Measurements from ENCODE around the gene SUPT5H. TPM values are rescaled to one million over a fixed set of nuclear protein-coding genes. Genes with fewer than 3 reads are reported as not detected.

The SUPT5H gene
- total and polyA plus RNA-seq, 10 of the 15 experiments (the other 5 are each of a cell fraction or from before 2014, with no cell fraction given), result 27.2 to 194 (median 83.6) TPM

DNA sequence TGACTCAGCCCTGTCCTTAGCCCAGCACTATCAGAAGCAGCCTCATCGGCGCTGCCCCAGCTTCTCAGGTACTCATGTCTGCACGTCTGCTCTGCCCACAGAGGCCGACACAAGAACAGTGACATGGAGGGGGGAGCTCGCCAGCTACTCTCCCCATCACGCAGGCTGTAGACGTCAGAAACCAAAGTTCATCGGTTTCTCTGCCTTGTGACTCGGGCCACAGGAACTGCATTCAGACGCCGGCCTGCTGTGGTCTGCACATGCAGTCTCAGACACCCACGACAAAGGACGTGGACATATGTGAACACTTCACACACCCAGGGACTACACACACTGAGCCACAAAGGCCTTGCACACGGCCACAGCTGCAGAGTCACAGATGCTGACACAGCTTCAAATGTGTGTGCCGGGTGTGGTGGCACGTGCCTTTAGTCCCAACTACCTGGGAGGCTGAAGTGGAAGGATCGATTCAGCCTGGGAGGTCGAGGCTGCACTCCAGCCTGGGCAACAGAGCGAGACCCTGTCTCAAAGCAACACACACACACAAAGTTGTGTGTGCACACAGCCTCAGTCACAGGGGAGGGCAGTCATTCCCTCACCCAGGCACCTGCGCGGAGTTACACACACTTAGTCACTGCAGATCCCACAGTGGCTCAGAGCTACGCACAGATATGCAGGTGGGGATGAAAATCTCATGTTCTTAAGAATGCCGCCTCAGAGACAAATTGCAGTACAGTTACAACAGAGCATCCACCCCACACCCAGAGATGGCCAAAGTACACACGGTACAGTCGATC, 43.6 kb upstream of the SUPT5H start (continued):
- TF ChIP-seq, protein P1, sequence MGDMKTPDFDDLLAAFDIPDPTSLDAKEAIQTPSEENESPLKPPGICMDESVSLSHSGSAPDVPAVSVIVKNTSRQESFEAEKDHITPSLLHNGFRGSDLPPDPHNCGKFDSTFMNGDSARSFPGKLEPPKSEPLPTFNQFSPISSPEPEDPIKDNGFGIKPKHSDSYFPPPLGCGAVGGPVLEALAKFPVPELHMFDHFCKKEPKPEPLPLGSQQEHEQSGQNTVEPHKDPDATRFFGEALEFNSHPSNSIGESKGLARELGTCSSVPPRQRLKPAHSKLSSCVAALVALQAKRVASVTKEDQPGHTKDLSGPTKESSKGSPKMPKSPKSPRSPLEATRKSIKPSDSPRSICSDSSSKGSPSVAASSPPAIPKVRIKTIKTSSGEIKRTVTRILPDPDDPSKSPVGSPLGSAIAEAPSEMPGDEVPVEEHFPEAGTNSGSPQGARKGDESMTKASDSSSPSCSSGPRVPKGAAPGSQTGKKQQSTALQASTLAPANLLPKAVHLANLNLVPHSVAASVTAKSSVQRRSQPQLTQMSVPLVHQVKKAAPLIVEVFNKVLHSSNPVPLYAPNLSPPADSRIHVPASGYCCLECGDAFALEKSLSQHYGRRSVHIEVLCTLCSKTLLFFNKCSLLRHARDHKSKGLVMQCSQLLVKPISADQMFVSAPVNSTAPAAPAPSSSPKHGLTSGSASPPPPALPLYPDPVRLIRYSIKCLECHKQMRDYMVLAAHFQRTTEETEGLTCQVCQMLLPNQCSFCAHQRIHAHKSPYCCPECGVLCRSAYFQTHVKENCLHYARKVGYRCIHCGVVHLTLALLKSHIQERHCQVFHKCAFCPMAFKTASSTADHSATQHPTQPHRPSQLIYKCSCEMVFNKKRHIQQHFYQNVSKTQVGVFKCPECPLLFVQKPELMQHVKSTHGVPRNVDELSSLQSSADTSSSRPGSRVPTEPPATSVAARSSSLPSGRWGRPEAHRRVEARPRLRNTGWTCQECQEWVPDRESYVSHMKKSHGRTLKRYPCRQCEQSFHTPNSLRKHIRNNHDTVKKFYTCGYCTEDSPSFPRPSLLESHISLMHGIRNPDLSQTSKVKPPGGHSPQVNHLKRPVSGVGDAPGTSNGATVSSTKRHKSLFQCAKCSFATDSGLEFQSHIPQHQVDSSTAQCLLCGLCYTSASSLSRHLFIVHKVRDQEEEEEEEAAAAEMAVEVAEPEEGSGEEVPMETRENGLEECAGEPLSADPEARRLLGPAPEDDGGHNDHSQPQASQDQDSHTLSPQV (IDR thresholded peaks at IDR 0.05), result peak; percentile 69; the same call in 1 of the 2 replicates
- TF ChIP-seq, protein P2, sequence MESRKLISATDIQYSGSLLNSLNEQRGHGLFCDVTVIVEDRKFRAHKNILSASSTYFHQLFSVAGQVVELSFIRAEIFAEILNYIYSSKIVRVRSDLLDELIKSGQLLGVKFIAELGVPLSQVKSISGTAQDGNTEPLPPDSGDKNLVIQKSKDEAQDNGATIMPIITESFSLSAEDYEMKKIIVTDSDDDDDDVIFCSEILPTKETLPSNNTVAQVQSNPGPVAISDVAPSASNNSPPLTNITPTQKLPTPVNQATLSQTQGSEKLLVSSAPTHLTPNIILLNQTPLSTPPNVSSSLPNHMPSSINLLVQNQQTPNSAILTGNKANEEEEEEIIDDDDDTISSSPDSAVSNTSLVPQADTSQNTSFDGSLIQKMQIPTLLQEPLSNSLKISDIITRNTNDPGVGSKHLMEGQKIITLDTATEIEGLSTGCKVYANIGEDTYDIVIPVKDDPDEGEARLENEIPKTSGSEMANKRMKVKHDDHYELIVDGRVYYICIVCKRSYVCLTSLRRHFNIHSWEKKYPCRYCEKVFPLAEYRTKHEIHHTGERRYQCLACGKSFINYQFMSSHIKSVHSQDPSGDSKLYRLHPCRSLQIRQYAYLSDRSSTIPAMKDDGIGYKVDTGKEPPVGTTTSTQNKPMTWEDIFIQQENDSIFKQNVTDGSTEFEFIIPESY (IDR thresholded peaks at IDR 0.05), result no peak
- TF ChIP-seq MYC (IDR thresholded peaks at IDR 0.05; ENCODE audit: insufficient read depth, insufficient read length, insufficient replicate concordance, low read length, severe bottlenecking), result no peak
- TF ChIP-seq, protein P3, sequence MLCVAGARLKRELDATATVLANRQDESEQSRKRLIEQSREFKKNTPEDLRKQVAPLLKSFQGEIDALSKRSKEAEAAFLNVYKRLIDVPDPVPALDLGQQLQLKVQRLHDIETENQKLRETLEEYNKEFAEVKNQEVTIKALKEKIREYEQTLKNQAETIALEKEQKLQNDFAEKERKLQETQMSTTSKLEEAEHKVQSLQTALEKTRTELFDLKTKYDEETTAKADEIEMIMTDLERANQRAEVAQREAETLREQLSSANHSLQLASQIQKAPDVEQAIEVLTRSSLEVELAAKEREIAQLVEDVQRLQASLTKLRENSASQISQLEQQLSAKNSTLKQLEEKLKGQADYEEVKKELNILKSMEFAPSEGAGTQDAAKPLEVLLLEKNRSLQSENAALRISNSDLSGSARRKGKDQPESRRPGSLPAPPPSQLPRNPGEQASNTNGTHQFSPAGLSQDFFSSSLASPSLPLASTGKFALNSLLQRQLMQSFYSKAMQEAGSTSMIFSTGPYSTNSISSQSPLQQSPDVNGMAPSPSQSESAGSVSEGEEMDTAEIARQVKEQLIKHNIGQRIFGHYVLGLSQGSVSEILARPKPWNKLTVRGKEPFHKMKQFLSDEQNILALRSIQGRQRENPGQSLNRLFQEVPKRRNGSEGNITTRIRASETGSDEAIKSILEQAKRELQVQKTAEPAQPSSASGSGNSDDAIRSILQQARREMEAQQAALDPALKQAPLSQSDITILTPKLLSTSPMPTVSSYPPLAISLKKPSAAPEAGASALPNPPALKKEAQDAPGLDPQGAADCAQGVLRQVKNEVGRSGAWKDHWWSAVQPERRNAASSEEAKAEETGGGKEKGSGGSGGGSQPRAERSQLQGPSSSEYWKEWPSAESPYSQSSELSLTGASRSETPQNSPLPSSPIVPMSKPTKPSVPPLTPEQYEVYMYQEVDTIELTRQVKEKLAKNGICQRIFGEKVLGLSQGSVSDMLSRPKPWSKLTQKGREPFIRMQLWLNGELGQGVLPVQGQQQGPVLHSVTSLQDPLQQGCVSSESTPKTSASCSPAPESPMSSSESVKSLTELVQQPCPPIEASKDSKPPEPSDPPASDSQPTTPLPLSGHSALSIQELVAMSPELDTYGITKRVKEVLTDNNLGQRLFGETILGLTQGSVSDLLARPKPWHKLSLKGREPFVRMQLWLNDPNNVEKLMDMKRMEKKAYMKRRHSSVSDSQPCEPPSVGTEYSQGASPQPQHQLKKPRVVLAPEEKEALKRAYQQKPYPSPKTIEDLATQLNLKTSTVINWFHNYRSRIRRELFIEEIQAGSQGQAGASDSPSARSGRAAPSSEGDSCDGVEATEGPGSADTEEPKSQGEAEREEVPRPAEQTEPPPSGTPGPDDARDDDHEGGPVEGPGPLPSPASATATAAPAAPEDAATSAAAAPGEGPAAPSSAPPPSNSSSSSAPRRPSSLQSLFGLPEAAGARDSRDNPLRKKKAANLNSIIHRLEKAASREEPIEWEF (IDR thresholded peaks at IDR 0.05; ENCODE audit: insufficient replicate concordance, low read depth, low read length), result no peak
- TF ChIP-seq TCF12 (IDR thresholded peaks at IDR 0.05; ENCODE audit: low read depth, low read length), result no peak; the same call in 1 of the 2 replicates
- TF ChIP-seq, protein P4, sequence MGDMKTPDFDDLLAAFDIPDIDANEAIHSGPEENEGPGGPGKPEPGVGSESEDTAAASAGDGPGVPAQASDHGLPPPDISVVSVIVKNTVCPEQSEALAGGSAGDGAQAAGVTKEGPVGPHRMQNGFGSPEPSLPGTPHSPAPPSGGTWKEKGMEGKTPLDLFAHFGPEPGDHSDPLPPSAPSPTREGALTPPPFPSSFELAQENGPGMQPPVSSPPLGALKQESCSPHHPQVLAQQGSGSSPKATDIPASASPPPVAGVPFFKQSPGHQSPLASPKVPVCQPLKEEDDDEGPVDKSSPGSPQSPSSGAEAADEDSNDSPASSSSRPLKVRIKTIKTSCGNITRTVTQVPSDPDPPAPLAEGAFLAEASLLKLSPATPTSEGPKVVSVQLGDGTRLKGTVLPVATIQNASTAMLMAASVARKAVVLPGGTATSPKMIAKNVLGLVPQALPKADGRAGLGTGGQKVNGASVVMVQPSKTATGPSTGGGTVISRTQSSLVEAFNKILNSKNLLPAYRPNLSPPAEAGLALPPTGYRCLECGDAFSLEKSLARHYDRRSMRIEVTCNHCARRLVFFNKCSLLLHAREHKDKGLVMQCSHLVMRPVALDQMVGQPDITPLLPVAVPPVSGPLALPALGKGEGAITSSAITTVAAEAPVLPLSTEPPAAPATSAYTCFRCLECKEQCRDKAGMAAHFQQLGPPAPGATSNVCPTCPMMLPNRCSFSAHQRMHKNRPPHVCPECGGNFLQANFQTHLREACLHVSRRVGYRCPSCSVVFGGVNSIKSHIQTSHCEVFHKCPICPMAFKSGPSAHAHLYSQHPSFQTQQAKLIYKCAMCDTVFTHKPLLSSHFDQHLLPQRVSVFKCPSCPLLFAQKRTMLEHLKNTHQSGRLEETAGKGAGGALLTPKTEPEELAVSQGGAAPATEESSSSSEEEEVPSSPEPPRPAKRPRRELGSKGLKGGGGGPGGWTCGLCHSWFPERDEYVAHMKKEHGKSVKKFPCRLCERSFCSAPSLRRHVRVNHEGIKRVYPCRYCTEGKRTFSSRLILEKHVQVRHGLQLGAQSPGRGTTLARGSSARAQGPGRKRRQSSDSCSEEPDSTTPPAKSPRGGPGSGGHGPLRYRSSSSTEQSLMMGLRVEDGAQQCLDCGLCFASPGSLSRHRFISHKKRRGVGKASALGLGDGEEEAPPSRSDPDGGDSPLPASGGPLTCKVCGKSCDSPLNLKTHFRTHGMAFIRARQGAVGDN (IDR thresholded peaks at IDR 0.05), result peak; percentile 99
- TF ChIP-seq, protein P5, sequence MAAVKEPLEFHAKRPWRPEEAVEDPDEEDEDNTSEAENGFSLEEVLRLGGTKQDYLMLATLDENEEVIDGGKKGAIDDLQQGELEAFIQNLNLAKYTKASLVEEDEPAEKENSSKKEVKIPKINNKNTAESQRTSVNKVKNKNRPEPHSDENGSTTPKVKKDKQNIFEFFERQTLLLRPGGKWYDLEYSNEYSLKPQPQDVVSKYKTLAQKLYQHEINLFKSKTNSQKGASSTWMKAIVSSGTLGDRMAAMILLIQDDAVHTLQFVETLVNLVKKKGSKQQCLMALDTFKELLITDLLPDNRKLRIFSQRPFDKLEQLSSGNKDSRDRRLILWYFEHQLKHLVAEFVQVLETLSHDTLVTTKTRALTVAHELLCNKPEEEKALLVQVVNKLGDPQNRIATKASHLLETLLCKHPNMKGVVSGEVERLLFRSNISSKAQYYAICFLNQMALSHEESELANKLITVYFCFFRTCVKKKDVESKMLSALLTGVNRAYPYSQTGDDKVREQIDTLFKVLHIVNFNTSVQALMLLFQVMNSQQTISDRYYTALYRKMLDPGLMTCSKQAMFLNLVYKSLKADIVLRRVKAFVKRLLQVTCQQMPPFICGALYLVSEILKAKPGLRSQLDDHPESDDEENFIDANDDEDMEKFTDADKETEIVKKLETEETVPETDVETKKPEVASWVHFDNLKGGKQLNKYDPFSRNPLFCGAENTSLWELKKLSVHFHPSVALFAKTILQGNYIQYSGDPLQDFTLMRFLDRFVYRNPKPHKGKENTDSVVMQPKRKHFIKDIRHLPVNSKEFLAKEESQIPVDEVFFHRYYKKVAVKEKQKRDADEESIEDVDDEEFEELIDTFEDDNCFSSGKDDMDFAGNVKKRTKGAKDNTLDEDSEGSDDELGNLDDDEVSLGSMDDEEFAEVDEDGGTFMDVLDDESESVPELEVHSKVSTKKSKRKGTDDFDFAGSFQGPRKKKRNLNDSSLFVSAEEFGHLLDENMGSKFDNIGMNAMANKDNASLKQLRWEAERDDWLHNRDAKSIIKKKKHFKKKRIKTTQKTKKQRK (IDR thresholded peaks at IDR 0.05; ENCODE audit: low read depth, low read length), result no peak

Measured in GM12878 (cell line).